A673 (cell line): Measurements from ENCODE around the gene TMEM100. TPM values are rescaled to one million over a fixed set of nuclear protein-coding genes. Genes with fewer than 3 reads are reported as not detected.

Experiments
- BruUV-seq: library from RNA; stranded (reverse); fragments of 400-500 nt; replicated peaks from 2 replicates; lab custom pipeline; 2021; lab: Mats Ljungman, UMichigan
- CTCF ChIA-PET: fragments of 300-600 bp; sonication (Branson Sonifier 250); formaldehyde crosslinking; loops from one replicate; lab custom pipeline; 2022; ENCODE audit warnings: antibody characterized with exemption; lab: Charles Lee
- POLR2A ChIA-PET: fragments of 300-600 bp; sonication (Branson Sonifier 250); formaldehyde crosslinking; loops from one replicate; lab custom pipeline; 2022; ENCODE audit warnings: antibody characterized with exemption; ENCODE audit not compliant: low non-redundant PET; lab: Charles Lee
- DNase-seq: peaks from one replicate; pipeline ENCODE4 v3.0.0-alpha.2; 2015; ENCODE audit warnings: low spot score
- H3K27ac ChIP-seq: fragments of 200-600 bp; sonication (generic); 2 replicates; pipeline ENCODE4 v1.5.1; 2016; ENCODE audit warnings: mixed run types, low read depth, mild to moderate bottlenecking, mixed read lengths, antibody characterized with exemption, low read length; ENCODE audit not compliant: poor library complexity, severe bottlenecking
- H3K27me3 ChIP-seq: fragments of 200-600 bp; sonication (generic); replicated peaks from 2 replicates; pipeline ENCODE4 v1.6.1; 2017; ENCODE audit warnings: mixed run types, low read depth, mild to moderate bottlenecking, mixed read lengths, antibody characterized with exemption, low read length; ENCODE audit not compliant: insufficient read depth, poor library complexity
- H3K36me3 ChIP-seq: fragments of 200-600 bp; sonication (generic); 2 replicates; pipeline ENCODE4 v1.6.1; 2016; ENCODE audit warnings: mixed run types, mild to moderate bottlenecking, mixed read lengths, antibody characterized with exemption, low read length; ENCODE audit not compliant: insufficient read depth, poor library complexity, severe bottlenecking
- H3K4me1 ChIP-seq: fragments of 200-600 bp; sonication (generic); 2 replicates; pipeline ENCODE4 v1.6.1; 2017; ENCODE audit warnings: mixed run types, mild to moderate bottlenecking, mixed read lengths, antibody characterized with exemption, low read length; ENCODE audit not compliant: insufficient read depth, poor library complexity, severe bottlenecking
- H3K4me3 ChIP-seq: fragments of 200-600 bp; sonication (generic); 2 replicates; pipeline ENCODE4 v1.5.1; 2016; ENCODE audit warnings: low read depth, mixed run types, mild to moderate bottlenecking, mixed read lengths, low read length; ENCODE audit not compliant: poor library complexity, severe bottlenecking
- H3K9me3 ChIP-seq: fragments of 200-600 bp; sonication (generic); 2 replicates; pipeline ENCODE4 v1.6.1; 2016; ENCODE audit warnings: mixed run types, low read depth, mild to moderate bottlenecking, mixed read lengths, antibody characterized with exemption, low read length; ENCODE audit not compliant: poor library complexity, severe bottlenecking
- EZH2 ChIP-seq: fragments of 200-600 bp; sonication (generic); IDR thresholded peaks from 2 replicates; pipeline ENCODE4 v1.6.1; 2017; ENCODE audit warnings: borderline replicate concordance, low read depth, mild to moderate bottlenecking, mixed read lengths, antibody characterized with exemption, low read length; ENCODE audit not compliant: poor library complexity, severe bottlenecking
- intact Hi-C: fragments of 100-400 bp; cut with micrococcal nuclease; formaldehyde crosslinking; loops from one replicate; pipeline ENCODE4 v1.10.0; 2022; ENCODE audit not compliant: unreplicated experiment
- total RNA-seq: library from RNA; stranded (reverse); gene quantifications from 2 replicates; pipeline ENCODE4 v1.2.3, GENCODE V29; 2021
- TF ChIP-seq, protein P1 (sequence below): fragments of 300-800, 200-600 bp; sonication (generic); conservative IDR thresholded peaks from 2 replicates; pipeline ENCODE4 v1.5.1; 2017; ENCODE audit warnings: low read depth, mild to moderate bottlenecking, antibody characterized with exemption, low read length, moderate library complexity, mixed read lengths

TMEM100 gene
- total RNA-seq, 1 experiment from 2014 or later, result 7.9 TPM

DNA sequence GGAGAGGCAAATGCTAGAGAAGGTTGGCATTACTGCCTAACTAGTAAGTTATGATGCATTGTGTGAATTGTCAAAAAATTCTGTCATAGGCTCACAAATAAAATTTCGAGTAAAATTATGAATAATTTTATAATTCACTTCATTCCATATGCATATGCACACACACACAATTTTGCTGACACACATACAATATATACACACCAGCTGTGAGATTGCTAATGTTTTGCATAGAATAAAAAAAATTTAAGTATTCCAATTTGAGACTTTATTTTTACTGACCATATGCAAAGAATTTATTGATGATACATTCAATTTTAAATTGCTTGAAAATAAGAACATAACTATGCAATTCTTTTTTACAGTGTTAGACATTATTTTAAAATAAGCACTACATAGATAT is 6.8 kb upstream of the TMEM100 start:
- TF ChIP-seq, protein P1, sequence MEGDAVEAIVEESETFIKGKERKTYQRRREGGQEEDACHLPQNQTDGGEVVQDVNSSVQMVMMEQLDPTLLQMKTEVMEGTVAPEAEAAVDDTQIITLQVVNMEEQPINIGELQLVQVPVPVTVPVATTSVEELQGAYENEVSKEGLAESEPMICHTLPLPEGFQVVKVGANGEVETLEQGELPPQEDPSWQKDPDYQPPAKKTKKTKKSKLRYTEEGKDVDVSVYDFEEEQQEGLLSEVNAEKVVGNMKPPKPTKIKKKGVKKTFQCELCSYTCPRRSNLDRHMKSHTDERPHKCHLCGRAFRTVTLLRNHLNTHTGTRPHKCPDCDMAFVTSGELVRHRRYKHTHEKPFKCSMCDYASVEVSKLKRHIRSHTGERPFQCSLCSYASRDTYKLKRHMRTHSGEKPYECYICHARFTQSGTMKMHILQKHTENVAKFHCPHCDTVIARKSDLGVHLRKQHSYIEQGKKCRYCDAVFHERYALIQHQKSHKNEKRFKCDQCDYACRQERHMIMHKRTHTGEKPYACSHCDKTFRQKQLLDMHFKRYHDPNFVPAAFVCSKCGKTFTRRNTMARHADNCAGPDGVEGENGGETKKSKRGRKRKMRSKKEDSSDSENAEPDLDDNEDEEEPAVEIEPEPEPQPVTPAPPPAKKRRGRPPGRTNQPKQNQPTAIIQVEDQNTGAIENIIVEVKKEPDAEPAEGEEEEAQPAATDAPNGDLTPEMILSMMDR, result no peak
- no peak for TF ChIP-seq EZH2
- no peak overlapping the region for H3K27ac ChIP-seq
- intact Hi-C loops, result no loop called here
- no TSS peak for BruUV-seq
- peaks cover 78% of the 10 kb centered on the region for H3K4me1 ChIP-seq
- no peak overlapping the region for H3K4me3 ChIP-seq
- CTCF ChIA-PET, result no interaction called here
- POLR2A ChIA-PET, result no interaction called here
- no peaks in the 10 kb centered on the region for H3K9me3 ChIP-seq
- no peaks in the 10 kb centered on the region for H3K36me3 ChIP-seq
- DNase-seq, result no peak
- no peaks in the 10 kb centered on the region for H3K27me3 ChIP-seq

DNA sequence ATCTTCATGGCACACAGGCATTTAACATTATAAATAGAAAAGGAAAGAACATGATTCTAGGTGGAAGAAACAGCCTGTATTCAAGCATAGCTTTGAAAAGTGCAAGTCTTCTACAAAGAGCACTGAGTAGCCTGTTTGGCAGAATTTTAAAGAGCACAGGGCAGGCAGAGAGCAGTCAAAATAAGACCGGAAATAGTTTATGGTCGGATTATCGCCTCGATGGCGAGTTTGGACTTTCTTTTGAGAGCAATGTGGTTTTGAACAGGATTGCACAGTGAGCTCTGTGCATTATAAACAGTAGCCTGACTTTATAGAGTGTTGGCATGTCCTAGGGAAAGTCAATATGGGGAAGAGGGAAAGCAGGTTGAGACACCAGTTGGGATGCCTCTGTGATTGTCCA is 6.2 kb upstream of the TMEM100 start:
- Histone ChIP-seq H3K4me3 (no peak overlapping the region), H3K27ac (no peak overlapping the region), H3K9me3 (no peaks in the 10 kb centered on the region), H3K36me3 (no peaks in the 10 kb centered on the region), H3K4me1 (peaks cover 78% of the 10 kb centered on the region), H3K27me3 (no peaks in the 10 kb centered on the region)
- DNase-seq, result no peak
- no TSS peak for BruUV-seq
- TF ChIP-seq, protein P1, result no peak
- TF ChIP-seq EZH2, result no peak
- CTCF ChIA-PET, result no interaction called here
- intact Hi-C loops, result no loop called here
- POLR2A ChIA-PET, result no interaction called here

DNA sequence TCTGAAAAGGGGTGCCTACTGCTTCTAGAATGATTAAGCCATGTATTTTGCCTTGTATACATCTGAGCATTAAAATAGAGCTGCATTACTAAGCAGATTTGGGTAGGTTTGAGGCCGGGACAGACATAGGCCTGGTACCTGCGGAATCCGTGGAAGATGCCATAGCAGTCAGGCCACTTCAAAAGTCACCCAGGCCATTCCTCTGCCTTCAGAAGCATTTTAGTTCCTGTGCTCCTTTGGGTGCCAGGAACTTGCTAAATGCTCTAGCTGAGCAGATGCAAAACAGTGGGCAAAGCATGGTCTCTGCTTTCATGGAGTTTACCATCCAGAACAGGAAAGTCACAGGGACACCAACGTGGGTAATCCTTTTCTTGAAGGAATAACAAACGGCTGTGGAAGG is 5.7 kb upstream of the TMEM100 start:
- Histone ChIP-seq H3K4me1 (peaks cover 78% of the 10 kb centered on the region), H3K9me3 (no peaks in the 10 kb centered on the region), H3K27ac (no peak overlapping the region), H3K27me3 (no peaks in the 10 kb centered on the region), H3K36me3 (no peaks in the 10 kb centered on the region), H3K4me3 (no peak overlapping the region)
- no TSS peak for BruUV-seq
- ChIA-PET POLR2A (no interaction called here), CTCF (no interaction called here)
- no peak for TF ChIP-seq EZH2
- TF ChIP-seq, protein P1, result no peak
- DNase-seq, result no peak
- intact Hi-C loops, result no loop called here
